Measurements from ENCODE around the gene STARD3.

DNA sequence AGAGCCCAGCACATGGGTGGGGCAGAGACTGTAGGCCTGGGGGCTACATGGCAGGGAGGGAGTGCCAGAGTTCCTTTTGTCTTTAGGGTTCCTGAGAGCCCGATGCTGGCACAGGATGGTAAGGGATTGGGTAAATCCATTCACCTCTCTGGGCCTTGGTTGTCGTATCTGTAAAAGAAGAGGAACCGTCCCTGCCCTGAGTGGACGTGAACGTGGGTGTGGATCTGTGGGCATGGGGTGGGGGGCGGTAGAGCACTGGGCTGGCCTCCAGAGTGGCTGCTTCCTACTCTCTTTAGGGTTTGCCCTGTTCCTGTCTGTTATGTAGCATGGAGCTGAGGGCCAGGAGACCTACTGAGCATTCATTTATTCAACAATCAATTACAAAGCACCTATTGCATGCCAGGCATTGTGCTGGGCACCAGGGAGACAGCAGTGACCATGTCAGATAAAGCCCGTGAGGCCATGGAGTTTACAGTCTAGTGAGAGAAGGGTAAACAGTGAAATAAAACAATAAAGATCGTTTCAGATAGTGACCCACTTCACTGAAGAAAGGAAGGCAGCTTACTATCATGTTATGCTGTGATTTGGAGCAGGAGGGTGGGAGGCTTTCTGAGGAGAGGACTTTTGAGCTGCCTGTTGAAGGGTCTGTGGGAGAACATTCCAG, 15.1 kb downstream of the STARD3 start:
- no peak for TF ChIP-seq EP300 (IDR thresholded peaks at IDR 0.05)
- no peak for TF ChIP-seq CTCF (IDR thresholded peaks at IDR 0.05)

Data from ovary (tissue), 3 donors.